Right ventricle myocardium superior (tissue), 1 donor: ENCODE results near the gene RNU1-3. TPM values are rescaled to one million over a fixed set of nuclear protein-coding genes. Genes with fewer than 3 reads are reported as not detected.
"Not testable (repeated sequence)": the region's sequence is repeated elsewhere in the genome, so short reads cannot be mapped to it uniquely, and the experiment has no call there.

Source experiments
- ATAC-seq: fragments of 200-7000 bp; cut with Tn5 transposase; one replicate; pipeline ENCODE4 v1.9.1; 2020; ENCODE audit warnings: mild to moderate bottlenecking; ENCODE audit not compliant: poor library complexity
- DNase-seq: peaks from one replicate; pipeline ENCODE4 v3.0.0-alpha.2; 2020
- intact Hi-C: fragments of 100-400 bp; cut with DNase I; formaldehyde crosslinking; loops from one replicate; pipeline ENCODE4 v1.11.2; 2022
- total RNA-seq: library from RNA; stranded (reverse); fragmentation: NEBNext Ultra II Directional; extraction: Animal tissue kit (Norgen Biotek cat#: 25700); gene quantifications from one replicate; pipeline ENCODE4 v1.2.1, GENCODE V29; 2021
- donor health status: DM: no; HTN: yes; CAD: no; lungs with severe emphysema.

RNU1-3 gene
- total RNA-seq, 1 donor from 2014 or later, result 9,391 TPM

- ATAC-seq, result no peak
- peak; percentile 45 for DNase-seq
- intact Hi-C loops, result no loop called here
Observed at GRCh38 chr1:16630661-16631247, 36.0 kb downstream of the RNU1-3 start.

DNA sequence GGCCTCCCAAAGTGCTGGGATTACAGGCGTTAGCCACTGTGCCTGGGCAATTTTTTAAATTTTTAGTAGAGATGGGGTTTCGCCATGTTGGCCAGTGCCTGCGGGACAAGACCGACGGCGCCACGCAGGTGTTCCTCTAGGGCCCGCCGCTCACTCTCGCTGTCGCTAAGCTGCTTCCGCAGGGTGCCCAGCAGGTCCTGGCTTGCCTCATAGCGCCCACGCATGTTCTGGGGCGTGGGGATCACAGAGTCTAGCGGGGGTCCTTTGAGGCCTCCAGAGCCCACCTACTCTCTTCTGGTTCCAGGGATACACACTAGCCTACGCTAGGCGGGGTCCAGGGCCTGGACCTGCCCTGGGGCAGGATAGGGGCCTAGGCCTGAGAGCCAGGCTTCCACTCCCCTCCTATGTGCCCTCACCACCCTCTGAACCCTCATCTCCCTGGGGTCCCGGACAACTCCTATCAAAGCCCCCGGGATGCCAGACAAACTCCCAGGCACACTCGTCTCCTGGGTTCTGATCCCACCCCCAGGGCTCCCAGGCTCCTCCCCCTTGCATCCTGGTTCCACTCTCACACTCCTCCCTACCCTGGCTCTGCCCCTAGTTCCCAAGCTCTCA, 36.7 kb downstream of the RNU1-3 start:
- ATAC-seq, intact Hi-C loops: not testable (repeated sequence)
- peak; percentile 53 for DNase-seq

- ATAC-seq (no peak), DNase-seq (peak; percentile 45)
- intact Hi-C loops, result no loop called here
Observed at GRCh38 chr1:16628361-16629111, 38.2 kb downstream of the RNU1-3 start.

DNA sequence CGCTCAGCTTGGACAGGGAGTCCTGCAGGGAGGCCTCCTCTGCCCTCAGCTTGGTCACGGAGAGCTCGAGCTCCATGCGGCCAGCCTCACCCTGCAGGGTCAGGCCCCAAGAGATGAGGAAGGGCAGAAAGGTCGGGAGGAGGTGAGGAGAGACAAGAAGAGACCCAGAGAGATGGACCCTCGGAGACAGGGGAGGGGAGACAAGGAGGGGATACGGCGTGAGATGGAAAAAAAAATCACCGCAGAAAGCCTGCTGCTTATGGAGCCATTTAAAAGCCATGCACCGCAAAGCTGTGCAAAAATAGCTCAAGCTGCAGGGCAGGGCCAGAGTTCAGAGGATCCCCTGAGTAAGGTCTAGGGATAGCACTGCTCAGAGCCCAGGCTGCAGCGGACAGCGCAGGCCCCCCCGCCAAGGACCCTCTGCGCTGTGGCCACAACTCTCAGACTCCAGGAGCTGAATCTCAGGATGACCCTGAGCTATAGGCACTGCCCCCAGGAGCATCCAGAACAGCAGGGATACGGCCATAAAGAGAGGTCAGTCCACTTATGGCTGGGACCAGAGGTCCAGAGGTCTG, 40.3 kb downstream of the RNU1-3 start:
- ATAC-seq, intact Hi-C loops: not testable (repeated sequence)
- DNase-seq, result peak; percentile 25

DNA sequence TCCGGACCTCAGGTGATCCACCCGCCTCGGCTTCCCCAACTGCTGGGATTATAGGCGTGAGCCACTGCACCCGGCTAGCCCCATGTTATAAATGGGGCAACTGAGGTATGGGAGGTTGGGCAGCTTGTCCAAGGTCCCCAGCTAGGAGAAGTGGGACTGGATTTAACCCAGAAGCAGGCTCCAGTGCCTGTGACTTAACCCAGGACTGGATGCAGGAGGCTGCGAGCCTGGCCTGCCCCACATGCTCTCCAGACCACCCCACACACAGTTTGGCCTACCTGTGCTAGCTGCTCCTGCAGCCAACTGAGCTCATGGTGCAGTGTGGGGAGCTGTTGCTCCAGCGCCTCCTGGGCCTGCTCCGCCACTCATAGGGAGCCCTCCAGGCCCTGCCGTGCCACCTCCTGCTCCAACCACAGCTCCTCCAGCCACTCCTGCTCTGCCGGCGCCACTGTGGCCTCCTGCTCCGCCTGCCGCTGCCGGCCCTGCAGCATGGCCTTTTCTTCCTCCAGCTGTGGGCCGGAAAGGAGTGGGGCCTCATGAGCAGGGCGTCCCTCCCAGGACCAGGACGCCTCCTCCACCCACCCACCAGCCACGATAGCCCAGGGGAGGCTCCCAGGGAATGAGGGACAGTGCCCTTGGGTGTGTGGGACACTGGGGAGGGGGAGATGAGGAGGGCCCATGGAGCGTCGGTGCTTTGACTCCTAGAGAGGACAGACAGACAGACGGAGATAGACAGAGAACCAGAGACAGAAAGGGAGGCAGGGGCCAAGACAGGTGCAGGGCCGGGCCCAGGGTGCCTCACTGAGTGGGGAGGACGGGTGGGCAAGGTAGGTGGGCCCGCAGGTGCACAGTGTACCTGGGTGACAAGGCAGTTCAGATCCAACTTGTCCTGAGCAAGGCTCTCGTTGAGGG, 41.0 kb downstream of the RNU1-3 start:
- intact Hi-C loops, result no loop called here
- no peak for ATAC-seq
- DNase-seq, result peak; percentile 56

DNA sequence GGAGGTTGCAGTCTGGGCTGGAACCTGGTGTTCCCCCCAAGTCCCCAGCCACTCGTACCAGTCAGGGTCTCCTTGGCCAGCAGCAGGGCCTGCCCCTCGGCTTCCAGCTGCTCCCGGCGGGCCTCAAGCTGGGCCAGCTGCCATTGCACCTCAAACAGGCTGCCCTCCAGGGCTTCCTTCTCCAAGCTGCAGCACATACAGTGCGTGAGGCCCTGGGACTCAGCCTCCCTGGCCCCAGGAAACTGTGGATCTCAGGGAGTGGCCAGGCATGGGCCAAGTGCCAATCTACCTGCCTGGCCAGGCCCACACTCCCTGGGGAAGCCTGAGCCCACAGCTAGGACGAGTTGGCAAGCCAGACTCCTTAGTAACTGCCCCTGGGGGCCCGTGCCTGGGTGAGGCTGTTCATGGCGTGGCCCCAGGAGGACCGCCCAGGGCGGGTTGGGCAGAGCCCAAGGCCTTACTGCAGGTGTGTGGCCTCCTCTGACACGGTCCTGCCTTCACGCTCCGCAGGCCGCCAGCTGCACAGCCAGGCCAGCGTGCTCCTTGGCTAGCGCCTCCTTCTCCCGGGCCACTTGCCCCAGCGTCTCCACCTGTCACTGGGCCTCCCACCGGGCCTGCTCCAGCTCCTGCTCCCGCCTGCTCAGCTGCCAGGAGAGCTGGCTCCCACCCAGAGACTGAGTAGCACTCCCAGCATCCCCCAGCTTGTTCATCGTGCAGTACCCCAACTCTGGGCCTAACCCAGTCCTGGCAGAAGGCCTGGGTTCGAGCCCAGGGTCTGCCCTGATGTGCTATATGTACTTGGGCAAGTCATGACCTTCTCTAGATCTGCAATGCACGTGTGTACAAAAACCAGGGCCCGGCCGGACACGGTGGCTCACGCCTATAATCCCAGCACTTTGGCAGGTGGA, 42.7 kb downstream of the RNU1-3 start:
- DNase-seq, result peak; percentile 49
- intact Hi-C loops, result not testable (repeated sequence)
- peak; percentile 27 for ATAC-seq

DNA sequence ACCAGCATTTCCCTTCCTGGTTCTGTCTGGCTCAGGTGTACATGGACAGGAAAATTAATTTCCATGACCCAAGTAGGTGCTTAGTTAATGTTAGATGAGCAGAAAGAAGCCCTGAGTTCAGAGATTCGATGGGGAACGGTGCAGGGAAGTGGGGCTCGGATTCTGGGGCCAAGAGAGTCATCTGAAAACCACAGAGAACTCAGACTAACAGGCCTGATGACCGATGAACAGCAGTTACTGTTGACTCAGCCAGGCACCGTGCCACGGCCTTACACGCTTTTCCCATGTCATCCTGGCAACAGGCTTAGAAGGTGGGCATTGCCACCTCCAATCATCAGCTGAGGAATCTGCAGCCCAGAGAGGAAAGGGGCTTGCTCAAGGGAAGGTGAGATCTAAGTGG, 43.4 kb downstream of the RNU1-3 start:
- DNase-seq, result peak; percentile 40
- ATAC-seq, intact Hi-C loops: not testable (repeated sequence)

DNA sequence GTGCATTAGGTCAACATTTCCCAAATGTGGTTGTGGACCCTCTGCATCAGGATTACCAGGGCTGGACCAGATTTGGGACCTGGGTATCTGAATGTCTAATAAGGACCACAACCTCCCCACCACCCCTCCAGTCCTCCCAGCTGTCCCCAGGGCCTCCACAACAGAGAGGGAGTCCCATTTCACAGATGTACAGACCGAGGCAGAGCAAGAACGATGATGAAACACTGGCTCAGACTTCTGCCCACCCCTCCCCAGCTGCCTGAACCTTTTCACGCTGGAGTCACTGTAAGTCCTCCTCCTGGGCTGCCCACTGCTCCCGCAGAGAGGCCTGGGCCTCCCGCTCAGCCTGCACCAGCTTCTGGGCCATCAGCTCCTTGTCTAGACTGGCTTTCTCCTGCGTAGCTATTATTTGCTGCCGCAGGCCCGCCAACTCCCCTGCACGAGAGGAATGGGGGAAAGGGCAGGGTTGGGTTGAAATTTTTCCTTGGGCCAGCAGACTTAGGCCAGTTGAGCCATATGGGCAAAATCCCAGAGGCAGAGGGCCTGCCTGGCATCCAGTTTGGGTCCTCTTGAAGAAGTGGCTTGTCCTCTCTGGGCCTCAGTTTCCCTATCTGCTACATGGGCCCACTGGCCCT, 45.0 kb downstream of the RNU1-3 start:
- DNase-seq, result peak; percentile 40
- ATAC-seq, intact Hi-C loops: not testable (repeated sequence)

DNA sequence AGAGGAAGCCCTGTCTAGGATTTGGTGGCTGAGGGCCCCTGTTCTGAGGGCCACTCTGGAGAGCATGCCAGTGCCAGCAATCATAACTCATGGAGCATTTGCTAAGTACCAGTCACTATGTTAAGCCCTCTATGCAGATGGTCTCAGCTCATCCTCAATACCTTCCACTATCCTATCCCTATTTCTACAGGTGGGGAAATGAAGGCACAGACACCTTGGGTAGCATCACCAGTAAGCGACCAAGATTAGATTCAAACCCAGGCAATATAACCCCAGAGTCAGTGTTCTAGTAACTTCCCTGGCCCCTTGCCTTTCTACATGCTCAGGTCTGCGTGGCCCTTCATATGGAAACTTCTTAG, 45.5 kb downstream of the RNU1-3 start:
- ATAC-seq (no peak), DNase-seq (no peak)
- intact Hi-C loops, result no loop called here

DNA sequence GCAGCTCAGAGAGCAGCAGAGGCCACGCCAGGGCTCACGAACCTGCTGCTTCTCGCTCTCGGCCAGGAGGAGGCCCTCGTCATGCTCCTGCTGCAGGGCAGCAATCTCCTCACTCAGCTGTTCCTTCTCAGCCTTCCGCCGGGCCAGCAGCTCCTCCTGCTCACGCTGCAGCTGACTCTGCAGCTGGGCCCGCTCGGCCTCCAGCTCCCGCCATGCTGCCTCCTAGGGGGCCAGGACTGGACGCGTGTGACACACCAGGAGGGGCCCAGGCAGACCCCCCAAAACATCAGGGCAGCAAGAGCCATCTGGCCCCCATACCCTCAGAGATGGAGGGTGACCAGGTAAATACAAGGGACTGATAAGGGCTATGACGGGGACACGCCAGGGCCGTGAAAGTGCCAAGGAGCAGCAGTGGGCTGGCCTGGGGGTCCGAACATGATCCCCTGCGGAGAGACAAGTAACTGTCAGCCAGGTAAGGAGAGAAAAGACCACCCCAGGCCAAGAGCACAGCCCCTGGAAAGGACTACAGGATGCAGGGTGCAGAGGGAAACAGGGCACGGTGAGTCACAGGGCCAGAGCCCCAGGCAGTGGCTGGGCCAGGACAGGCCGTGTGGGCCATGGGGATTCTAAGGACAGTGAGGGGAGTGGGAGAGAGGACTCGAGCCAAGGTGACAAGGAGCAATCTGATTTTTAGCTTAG, 46.8 kb downstream of the RNU1-3 start:
- intact Hi-C loops, result loop anchor here (10.0 kb wide), 1 partner anchor 175 kb away; the partner anchor contains the start of gene NECAP2
- not testable (repeated sequence) for ATAC-seq
- DNase-seq, result peak; percentile 39

DNA sequence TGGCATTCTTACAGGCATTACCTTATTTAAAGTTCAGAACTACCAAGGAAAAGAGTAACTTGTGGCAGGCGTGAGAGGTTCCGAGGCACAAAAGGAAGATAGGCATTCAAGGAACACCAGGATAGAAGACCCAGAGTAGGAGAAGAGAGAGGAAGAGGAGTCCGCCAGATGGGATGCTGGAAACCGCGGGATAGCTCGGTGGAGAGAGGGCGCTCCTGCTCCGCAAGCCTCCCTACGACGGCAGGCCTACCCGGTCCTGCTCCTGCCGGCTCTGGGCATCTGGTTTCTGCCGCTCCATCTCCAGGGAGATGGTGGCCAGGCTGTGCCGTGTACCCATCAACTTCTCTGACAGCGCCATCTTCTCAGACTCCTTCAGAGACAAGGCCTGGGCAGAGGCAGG, 48.0 kb downstream of the RNU1-3 start:
- DNase-seq (peak; percentile 45), ATAC-seq (no peak)
- intact Hi-C loops, result loop anchor here (10.0 kb wide), 1 partner anchor 174 kb away; the partner anchor contains the start of gene NECAP2

DNA sequence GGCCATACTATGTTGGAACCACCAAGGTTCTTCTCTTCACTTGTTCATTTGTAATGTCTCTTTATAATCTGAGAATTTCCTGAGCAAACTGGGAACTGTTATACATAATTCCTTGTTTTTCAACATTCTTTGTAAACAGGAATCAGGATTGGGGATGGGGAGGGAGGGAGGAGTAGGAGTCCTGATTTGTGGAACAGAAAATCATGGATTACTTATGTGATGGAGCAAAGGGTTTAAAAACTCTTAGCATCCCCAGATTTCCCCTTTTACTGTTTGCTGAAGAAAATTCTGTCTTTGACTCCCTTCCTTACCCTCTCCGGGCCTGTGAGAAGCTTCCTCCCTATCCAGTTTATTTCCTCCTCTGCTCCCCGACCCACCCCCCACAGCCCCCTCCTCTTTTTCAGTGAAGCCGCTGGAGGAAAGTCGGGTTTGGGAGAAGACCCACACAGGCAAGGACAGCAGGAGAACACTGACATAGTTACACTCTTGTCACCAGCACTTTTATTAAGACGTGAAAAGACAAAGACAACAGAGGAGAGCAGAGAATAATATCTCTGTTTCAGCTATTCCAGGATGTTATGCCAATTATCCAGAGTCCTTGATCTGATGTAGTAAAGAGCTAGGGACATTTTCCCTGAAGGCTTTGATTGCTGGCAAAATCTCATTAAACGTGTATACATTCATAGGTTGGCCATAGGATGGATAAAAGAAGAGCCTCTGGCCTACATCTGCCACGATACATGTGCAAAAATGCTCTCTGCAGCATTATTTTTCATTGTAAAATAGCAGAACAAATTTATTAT, 48.8 kb downstream of the RNU1-3 start:
- ATAC-seq (no peak), DNase-seq (no peak)
- intact Hi-C loops, result loop anchor here (10.0 kb wide), 1 partner anchor 173 kb away; the partner anchor contains the start of gene NECAP2

- no peak for ATAC-seq
- intact Hi-C loops, result loop anchor here (10.0 kb wide), 1 partner anchor 172 kb away; the partner anchor contains the start of gene NECAP2
- DNase-seq, result peak; percentile 45
Observed at GRCh38 chr1:16617114-16617631, 49.6 kb downstream of the RNU1-3 start.
